ENCODE results near the gene ECPAS. TPM values are rescaled to one million over a fixed set of nuclear protein-coding genes. Genes with fewer than 3 reads are reported as not detected.

The ECPAS gene
- total RNA-seq, 6 experiments from 2014 or later = 36.8 to 52.8 (median 41.1) TPM

GRCh38 chr9:111366978-111367377 lies 117.2 kb downstream of the ECPAS start:
- 100% methylated on average over 1 of the region's 1 CpG for WGBS (ENCODE audit: insufficient coverage, low coverage, low lambda C conversion rate, missing lambda C conversion rate)
- intact Hi-C loops (cut with DNase I) = no loop called here
- DNase-seq (no peak), ATAC-seq (no peak)
- TF ChIP-seq CTCF (IDR thresholded peaks at IDR 0.05) (no peak), POLR2A (IDR thresholded peaks at IDR 0.05) (no peak)
- H3K27me3 ChIP-seq = no peaks in the 10 kb centered on the region
- H3K27ac ChIP-seq = no peak overlapping the region
- H3K4me3 ChIP-seq = no peak overlapping the region
- no peaks in the 10 kb centered on the region for H3K9me3 ChIP-seq
- H3K36me3 ChIP-seq = peaks cover 0 to 88% (median 44%) of the 10 kb centered on the region in 4 donors
- H3K4me1 ChIP-seq = no peaks in the 10 kb centered on the region

GRCh38 chr9:111362526-111362925 lies 121.7 kb downstream of the ECPAS start:
- H3K9me3 ChIP-seq = no peaks in the 10 kb centered on the region

GRCh38 chr9:111360881-111361280 lies 123.3 kb downstream of the ECPAS start:
- 100% methylated on average over 2 of the region's 2 CpGs for WGBS (ENCODE audit: insufficient coverage, low coverage, low lambda C conversion rate, missing lambda C conversion rate)
- Histone ChIP-seq H3K9me3 (no peaks in the 10 kb centered on the region), H3K27ac (no peak overlapping the region), H3K4me1 (no peaks in the 10 kb centered on the region), H3K36me3 (peaks cover 0 to 38% (median 20%) of the 10 kb centered on the region in 4 donors), H3K4me3 (no peak overlapping the region), H3K27me3 (no peaks in the 10 kb centered on the region)
- no peak for ATAC-seq
- intact Hi-C loops (cut with DNase I) = no loop called here
- TF ChIP-seq POLR2A (IDR thresholded peaks at IDR 0.05) = no peak
- TF ChIP-seq CTCF (IDR thresholded peaks at IDR 0.05) = no peak
- no peak for DNase-seq

More at GRCh38 chr9:111362526-111362925, 121.7 kb downstream of the ECPAS start:
- intact Hi-C loops (cut with DNase I) = no loop called here
- H3K4me3 ChIP-seq = no peak overlapping the region
- no peak for TF ChIP-seq CTCF (IDR thresholded peaks at IDR 0.05)
- no peak for TF ChIP-seq POLR2A (IDR thresholded peaks at IDR 0.05)
- DNase-seq (no peak), ATAC-seq (no peak)
- peaks cover 0 to 55% (median 24%) of the 10 kb centered on the region in 4 donors for H3K36me3 ChIP-seq
- WGBS (ENCODE audit: insufficient coverage, low coverage, low lambda C conversion rate, missing lambda C conversion rate) = 95% methylated on average over 5 of the region's 5 CpGs
- no peaks in the 10 kb centered on the region for H3K4me1 ChIP-seq
- no peak overlapping the region for H3K27ac ChIP-seq
- H3K27me3 ChIP-seq = no peaks in the 10 kb centered on the region

GRCh38 chr9:111356481-111357244 lies 127.5 kb downstream of the ECPAS start:
- H3K27ac ChIP-seq = no peak overlapping the region
- H3K9me3 ChIP-seq = no peaks in the 10 kb centered on the region
- intact Hi-C loops (cut with DNase I) = no loop called here
- no peak for DNase-seq
- H3K27me3 ChIP-seq = no peaks in the 10 kb centered on the region
- no peak overlapping the region for H3K4me3 ChIP-seq
- peaks cover 0 to 5% (median 0%) of the 10 kb centered on the region in 4 donors for H3K4me1 ChIP-seq
- TF ChIP-seq CTCF (IDR thresholded peaks at IDR 0.05) = no peak
- TF ChIP-seq POLR2A (IDR thresholded peaks at IDR 0.05) = no peak
- peak in 1 of 4 donors; percentile 47 for ATAC-seq
- 65% methylated on average over 11 of the region's 11 CpGs for WGBS (ENCODE audit: insufficient coverage, low coverage, low lambda C conversion rate, missing lambda C conversion rate)
- H3K36me3 ChIP-seq = peaks cover 0 to 9% (median 4%) of the 10 kb centered on the region in 4 donors
